Measurements from ENCODE around the gene RNF212. TPM values are rescaled to one million over a fixed set of nuclear protein-coding genes. Genes with fewer than 3 reads are reported as not detected.

RNF212 gene
- total and polyA plus RNA-seq, 2 donors (not counting 3 experiments of a cell fraction or from before 2014, with no cell fraction given) = 2.3 to 2.8 TPM

DNA sequence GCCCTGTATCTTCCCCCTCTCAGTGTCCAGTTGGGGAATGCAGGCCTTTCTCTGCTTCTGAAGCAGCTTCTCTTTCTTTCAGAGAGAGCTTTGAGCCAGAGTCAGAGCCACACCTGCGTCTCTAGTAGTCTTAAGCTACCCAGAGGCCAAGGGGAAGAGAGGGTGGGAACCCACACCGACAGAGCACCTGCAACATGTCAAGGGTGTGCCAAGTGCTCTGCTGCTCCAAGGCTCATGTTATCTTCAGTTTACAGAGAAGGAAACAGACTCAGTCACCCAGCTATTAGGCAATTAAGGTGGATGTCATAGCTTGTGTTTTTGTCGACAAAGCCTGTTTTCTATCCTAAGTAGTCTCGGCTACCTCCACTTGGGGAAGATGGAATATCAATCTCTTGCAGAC, 22.7 kb upstream of the RNF212 start:
- H4K20me1 ChIP-seq (replicated peaks; ENCODE audit: control insufficient read depth, extremely low read depth, insufficient read depth, low read length) = no peaks in the 10 kb centered on the region
- H3K4me1 ChIP-seq (ENCODE audit: control insufficient read depth, extremely low read depth, insufficient read depth, low read length) = no peaks in the 10 kb centered on the region
- no peak overlapping the region for H3K9ac ChIP-seq (replicated peaks; ENCODE audit: extremely low read depth, insufficient read depth, low read length)
- no TSS peak for BruUV-seq (replicated peaks)
- H3K36me3 ChIP-seq (ENCODE audit: control insufficient read depth in 2 of 2, extremely low read depth in 1 of 2, insufficient read depth in 2 of 2, low read length in 2 of 2) = no peaks in the 10 kb centered on the region
- FAIRE-seq (no peak), DNase-seq (ENCODE audit: low read depth, low spot score) (no peak)
- dilution Hi-C loops (cut with MboI; ENCODE audit: extremely low pct_ligation_motif_present, low sequenced_read_pairs) = no loop called here
- no peak overlapping the region for H3K4me3 ChIP-seq (replicated peaks in 1 of 3; ENCODE audit: insufficient read depth in 1 of 3, low read depth in 1 of 3, low read length in 3 of 3)
- no peaks in the 10 kb centered on the region for H3K79me2 ChIP-seq (ENCODE audit: control insufficient read depth, insufficient read depth, low read length)
- no peak overlapping the region for H2AFZ ChIP-seq (ENCODE audit: low read depth, low read length)
- intact Hi-C loops (cut with micrococcal nuclease) = no loop called here
- no peak for TF ChIP-seq POLR2AphosphoS5 (IDR thresholded peaks at IDR 0.05; ENCODE audit: insufficient read depth, low read depth, low read length)
- TF ChIP-seq FOS (IDR thresholded peaks at IDR 0.05; ENCODE audit: borderline replicate concordance, insufficient read depth, low read length) = no peak
- TF ChIP-seq MYC (IDR thresholded peaks at IDR 0.05; ENCODE audit: low read depth, low read length) = no peak
- TF ChIP-seq POLR2A (IDR thresholded peaks at IDR 0.05; ENCODE audit: low read depth, low read length) = no peak
- TF ChIP-seq GATA2 (IDR thresholded peaks at IDR 0.05; ENCODE audit: insufficient read depth, insufficient read length, low read depth, low read length) = no peak
- no peak for TF ChIP-seq EZH2 (IDR thresholded peaks at IDR 0.05; ENCODE audit: borderline replicate concordance, low read depth, low read length, severe bottlenecking)
- TF ChIP-seq, protein P1, sequence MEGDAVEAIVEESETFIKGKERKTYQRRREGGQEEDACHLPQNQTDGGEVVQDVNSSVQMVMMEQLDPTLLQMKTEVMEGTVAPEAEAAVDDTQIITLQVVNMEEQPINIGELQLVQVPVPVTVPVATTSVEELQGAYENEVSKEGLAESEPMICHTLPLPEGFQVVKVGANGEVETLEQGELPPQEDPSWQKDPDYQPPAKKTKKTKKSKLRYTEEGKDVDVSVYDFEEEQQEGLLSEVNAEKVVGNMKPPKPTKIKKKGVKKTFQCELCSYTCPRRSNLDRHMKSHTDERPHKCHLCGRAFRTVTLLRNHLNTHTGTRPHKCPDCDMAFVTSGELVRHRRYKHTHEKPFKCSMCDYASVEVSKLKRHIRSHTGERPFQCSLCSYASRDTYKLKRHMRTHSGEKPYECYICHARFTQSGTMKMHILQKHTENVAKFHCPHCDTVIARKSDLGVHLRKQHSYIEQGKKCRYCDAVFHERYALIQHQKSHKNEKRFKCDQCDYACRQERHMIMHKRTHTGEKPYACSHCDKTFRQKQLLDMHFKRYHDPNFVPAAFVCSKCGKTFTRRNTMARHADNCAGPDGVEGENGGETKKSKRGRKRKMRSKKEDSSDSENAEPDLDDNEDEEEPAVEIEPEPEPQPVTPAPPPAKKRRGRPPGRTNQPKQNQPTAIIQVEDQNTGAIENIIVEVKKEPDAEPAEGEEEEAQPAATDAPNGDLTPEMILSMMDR (IDR thresholded peaks at IDR 0.05; ENCODE audit: extremely low read depth in 1 of 2, insufficient read depth in 1 of 2, low read depth in 1 of 2, low read length in 2 of 2) = no peak
- no peak for TF ChIP-seq JUN (IDR thresholded peaks at IDR 0.05; ENCODE audit: borderline replicate concordance, insufficient read depth, insufficient read length, low read depth)
- TF ChIP-seq, protein P2, sequence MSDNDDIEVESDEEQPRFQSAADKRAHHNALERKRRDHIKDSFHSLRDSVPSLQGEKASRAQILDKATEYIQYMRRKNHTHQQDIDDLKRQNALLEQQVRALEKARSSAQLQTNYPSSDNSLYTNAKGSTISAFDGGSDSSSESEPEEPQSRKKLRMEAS (IDR thresholded peaks at IDR 0.05; ENCODE audit: insufficient read depth, insufficient read length) = no peak
- POLR2A ChIA-PET = interaction anchor here (0.5 to 0.6 kb wide), 2 partner anchors 25 to 60 kb away, joined by 4 read pairs; no protein-coding TSS in a partner anchor
- CTCF ChIA-PET = interaction anchor here (1.1 kb wide), 1 partner anchor 132 kb away, joined by 3 read pairs; no protein-coding TSS in a partner anchor
- no peaks in the 10 kb centered on the region for H3K9me1 ChIP-seq (replicated peaks; ENCODE audit: control insufficient read depth, extremely low read depth, insufficient read depth, low read length)
- H3K27me3 ChIP-seq (ENCODE audit: control insufficient read depth in 2 of 2, insufficient read depth in 2 of 2, low read length in 2 of 2) = peaks cover 7 to 8% of the 10 kb centered on the region in 2 experiments
- H3K9me3 ChIP-seq (replicated peaks; ENCODE audit: control insufficient read depth, insufficient read depth, low read length) = no peaks in the 10 kb centered on the region
- no peak overlapping the region for H3K27ac ChIP-seq (ENCODE audit: insufficient read depth, low read depth, low read length)
- no peak overlapping the region for H3K4me2 ChIP-seq (ENCODE audit: insufficient read depth, low read length)
